ENCODE data around the gene MED13.
A peak's percentile ranks its signal among the peaks of the same experiment; 100 is the strongest.
"Not testable (repeated sequence)": the region's sequence is repeated elsewhere in the genome, so short reads cannot be mapped to it uniquely, and the experiment has no call there.

Gene MED13

DNA sequence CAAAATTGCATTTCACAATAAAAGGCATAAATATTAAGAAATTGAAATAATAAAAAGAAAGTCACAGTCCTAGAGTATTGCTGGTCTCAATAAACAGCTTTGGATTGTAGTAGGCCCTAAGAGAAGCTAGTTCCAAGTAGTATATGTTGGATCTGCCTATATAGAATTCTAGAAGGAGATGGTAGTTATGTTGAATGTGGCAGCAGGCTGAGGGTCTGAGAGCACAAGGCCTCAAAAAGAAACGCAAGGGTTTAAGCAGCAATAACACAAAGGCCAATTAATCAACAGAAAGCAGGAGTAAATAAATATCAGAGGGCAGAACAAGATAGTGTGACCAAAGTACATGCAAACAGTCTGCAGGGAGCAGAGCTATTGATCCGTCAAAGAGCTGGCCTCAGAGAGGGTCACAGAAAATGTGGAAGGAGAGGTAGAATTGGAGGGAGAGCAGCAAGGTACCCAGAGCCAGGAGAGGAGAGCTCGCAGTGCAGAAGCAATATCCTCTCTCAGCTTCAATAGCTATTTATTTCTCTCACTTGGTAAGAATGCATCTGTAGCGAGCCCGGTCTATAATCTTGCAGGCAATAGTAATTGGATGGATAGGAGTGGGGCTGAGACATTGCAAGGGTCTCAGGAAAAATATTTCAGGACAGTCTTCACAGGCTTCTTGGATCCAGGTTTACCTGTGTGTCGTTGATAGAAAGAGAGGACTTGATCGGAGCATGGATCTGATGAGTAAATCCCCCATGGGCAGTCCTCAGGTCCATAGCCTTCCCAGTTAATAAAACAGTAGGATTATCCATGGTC, 25.1 kb upstream of the MED13 start:
- DNase-seq (ENCODE audit: low spot score): no peak

DNA sequence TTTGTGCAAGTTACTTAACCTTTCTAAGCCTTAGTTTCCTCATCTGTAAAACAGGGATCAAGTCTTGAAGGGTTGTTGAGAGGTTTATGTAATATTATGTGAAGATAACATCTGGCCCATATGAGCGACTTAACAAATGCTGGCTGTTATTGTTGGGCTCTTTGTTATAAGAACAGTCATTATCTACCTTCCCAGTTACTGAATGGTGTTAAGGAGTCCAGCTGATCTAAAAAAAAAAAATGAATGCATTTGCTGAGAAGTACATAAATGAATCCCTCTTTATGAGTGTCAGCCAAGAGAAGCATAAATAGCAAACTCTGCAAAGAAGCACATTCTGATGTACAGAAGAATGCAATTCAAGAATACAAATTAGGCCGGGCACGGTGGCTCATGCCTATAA, 24.3 kb upstream of the MED13 start:
- no peak for DNase-seq (ENCODE audit: low spot score)

DNA sequence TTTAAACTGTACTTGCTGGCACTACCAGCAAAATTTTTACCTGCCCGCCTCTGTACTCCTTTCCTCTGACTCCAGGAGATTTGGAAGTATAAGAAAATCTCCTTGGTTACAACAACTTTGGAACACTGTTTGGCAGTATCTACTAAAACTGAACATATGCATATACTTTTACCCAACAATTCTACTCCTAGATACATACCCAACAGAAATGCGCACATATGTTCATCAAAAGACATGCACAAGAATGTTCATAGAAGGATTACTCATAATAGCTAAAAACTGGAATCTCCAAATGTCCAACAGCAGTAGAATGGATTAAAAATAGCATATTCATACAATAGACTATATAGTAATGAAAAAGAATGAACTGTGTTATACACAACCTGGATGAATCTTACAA, 21.7 kb upstream of the MED13 start:
- DNase-seq (ENCODE audit: low spot score): no peak

DNA sequence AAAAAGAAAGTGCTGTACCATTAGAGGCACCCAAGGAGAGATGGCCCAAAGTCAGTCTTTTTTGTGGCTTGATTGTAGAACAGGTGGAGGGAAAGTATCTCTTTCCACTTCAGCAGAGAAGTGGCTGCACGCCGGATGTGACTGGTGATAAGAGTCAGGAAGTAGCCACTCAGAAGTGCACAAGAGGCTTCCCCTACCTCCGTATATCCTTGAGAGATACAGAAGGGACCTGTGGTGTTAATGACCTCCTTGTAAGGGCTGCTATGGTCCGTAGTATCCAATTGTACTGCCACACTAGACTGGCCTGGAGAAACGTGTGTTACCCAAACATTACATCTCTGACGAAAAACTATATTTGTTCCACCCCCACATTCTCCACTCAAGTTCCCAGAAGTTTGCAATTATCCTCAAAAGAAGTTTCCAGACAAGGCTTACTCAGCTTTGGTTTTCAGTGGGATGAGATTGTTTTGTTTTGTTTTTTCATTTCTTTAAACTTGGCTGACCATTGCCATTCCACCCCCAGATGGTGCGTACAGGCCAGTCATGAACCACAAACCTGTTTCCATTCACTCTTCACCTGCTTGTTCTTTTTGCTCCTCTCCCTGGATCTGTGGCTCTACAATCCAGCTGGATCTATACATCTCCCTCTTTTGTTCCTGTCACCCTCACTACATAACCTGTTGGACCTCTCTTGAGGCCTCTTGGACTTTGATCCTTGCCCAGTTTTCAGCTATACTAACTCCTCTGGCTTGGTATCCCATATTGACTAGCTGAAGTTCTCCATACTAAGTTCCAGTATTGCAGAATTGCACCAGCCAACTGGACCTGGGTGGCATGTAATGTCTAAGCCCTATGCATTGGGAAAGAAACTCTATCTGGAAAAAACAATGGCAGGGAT, 20.7 kb upstream of the MED13 start:
- no peak for DNase-seq (ENCODE audit: low spot score)

DNA sequence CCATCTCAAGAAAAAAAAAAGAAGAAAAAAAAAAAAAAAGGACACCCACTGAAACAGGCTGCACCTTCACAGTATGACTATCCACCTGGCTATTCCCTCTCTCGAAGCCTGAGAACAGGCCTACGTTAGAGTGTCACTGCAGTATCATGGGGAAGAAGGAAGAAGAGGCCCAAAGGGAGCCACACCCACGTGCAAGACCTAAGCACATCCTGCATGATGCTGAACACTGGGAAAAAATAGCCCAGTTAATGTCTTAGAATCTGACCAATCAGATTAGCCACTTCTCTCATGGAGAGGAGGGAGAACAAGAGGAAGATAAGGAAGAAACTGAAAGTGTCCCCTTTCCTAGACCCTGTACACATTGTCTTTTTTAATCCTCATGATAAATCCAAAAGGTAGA, 19.5 kb upstream of the MED13 start:
- no peak for DNase-seq (ENCODE audit: low spot score)

DNA sequence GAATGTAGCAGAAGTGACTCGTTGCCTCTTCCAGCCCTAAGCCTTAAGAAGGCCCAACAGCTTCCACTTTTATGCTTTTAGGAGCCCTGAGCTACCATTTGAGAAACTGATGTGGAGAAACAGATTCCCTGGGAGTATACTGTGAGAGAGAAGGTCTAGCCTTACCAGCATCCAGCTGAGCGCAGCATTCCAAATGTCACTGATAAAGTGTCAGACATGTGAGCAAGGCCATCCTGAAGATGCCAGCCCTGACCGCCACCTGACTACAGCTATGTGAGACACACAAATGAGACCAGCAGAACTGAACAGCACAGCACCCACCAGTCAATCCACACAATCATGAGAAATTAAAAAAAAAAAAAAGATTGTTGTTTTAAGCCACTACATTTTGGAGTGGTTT, 18.6 kb upstream of the MED13 start:
- DNase-seq (ENCODE audit: low spot score): no peak

DNA sequence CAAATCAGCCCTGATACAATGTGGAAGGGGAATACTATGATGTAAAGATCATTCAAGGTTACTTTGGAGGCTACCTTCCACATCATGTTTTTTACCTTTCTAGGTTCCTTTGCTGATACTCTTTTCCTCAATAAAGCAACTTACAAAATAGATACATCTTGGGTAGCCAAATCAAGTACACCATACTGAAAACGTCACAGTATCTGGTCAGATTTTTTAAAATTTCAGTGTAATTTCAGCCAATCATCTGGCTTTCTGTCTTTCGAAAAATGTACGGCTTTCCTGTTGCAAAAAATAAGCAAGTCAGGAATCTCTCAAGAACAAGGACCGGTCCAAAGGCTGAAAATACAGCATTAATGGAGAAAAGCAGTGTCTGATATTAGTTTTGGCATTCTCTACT, 15.6 kb upstream of the MED13 start:
- no peak for DNase-seq (ENCODE audit: low spot score)

DNA sequence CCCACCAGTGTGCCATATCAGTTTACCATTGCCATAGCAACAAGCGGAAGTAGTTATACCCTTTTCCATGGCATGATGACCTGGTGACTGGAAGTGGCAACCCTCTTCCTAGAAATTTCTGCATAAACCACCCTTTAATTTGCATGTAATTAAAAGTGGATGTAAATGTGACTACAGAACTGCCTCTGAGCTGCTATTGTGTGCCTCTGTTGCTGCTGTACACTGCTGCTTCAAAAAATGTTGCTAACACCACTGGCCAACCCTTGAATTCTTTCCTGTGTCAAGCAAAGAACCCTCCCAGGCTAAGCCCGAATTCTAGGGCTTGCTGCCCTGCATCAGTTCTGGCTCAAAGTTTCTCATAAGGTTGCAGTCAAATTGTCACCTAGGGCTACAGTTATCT, 12.9 kb upstream of the MED13 start:
- DNase-seq (ENCODE audit: low spot score): no peak

DNA sequence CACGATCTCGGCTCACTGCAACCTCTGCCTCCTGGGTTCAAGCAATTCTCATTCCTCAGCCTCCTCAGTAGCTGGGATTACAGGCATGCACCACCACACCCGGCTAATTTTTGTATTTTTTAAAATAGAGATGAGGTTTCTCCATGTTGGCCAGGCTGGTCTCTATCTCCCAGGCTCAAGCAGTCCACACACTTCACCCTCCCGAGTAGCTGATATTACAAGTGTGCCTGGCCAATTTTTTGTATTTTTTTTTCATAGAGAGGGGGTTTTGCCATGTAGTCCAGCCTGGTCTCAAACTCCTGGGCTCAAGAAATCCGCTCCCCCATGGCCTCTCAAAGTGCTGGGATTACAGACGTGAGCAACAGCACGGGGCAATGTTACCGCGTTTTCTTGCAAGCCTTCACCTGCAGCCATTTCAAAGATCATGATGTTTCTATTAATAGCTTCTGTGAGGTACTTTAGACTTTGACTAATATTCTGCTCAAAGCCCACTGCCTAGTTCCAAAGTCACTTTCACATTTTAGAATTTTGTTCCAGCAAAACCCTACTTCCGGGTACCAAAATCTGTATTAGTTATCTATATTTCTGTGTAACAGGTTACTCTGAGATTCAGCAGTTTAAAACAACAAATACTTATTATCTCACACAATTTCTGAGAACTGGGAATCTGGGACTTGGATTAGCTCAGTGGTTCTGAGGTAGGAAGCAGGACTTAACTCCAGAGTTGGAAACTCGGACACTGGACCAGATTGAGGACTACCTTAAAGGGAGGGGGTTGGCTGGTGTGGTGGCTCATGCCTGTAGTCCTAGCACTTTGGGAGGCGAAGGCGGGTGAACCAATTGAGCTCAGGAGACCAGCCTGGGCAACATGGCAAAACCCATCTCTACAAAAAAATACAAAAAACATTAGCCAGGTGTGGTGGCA, 12.0 kb upstream of the MED13 start:
- no peak for DNase-seq (ENCODE audit: low spot score)

DNA sequence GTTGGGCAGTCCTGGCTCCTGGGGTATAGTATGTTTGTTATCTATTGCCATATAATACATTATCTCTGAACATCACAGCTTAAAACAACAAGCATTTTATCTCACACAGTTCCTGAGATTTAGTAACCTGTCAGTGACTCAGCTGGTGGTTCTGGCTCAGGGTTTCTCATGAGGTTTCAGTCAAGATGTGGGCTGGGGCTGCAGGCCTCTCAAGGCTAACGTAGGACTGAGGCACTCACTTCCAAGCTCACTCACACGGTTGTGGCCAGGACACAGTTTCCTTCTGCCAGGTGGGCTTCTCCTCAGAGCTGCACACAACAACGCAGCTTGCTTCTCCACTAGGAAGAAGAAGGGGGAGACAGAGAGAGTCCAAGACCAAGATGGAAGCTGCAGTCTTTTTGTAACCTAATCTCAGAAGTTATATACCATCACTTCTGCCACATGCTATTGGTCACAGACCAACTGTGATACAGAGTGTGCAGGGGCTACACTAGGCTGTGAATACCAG, 10.3 kb upstream of the MED13 start:
- no peak for DNase-seq (ENCODE audit: low spot score)

DNA sequence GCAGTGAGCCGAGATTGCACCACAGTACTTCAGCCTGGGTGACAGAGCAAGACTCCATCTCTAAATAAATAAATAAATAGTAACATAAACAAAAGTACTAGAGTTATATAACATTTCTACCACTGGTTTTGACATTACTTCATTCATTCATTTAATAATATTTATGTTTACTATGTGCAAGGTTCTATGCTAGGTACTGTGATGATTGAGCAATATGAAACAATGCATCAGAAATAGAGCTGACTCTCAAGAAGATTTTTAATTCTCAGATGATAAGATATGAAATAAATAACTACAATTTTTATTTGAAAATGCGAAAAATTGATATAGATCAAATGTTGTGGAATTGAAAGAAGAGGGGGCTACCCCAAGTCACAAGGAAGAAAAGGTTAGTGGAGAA, 8.9 kb upstream of the MED13 start:
- DNase-seq (ENCODE audit: low spot score): no peak

DNA sequence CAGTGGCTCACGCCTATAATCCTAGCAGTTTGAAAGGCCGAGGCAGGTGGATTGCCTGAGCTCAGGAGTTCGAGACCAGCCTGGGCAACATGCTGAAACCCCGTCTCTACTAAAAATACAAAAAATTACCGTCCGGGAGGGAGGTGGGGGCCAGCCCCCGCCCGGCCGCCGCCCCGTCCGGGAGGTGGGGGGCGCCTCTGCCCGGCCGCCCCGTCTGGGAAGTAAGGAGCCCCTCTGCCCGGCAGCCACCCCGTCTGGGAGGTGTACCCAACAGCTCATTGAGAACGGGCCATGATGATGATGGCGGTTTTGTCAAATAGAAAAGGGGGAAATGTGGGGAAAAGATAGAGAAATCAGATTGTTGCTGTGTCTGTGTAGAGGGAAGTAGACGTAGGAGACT, 7.8 kb upstream of the MED13 start:
- DNase-seq (ENCODE audit: low spot score): not testable (repeated sequence)

DNA sequence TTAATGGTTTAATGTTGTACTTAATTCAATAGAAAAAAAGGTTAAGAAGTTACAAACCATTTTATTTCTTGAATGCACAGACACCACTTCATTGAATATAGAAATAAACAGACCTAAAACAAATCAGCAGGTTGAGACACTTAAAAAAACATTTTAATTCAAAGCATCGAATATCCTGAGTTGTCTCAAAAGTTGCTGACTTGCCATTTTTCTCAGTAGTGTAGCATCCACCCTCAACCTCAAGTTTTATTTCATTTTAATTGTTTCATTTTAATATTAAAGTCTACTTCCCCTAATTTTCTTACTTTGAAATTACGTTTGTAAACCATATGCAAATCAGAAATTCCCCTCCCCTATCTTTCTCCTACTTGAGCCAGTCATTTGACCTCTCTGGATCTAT, 5.8 kb upstream of the MED13 start:
- no peak for DNase-seq (ENCODE audit: low spot score)

DNA sequence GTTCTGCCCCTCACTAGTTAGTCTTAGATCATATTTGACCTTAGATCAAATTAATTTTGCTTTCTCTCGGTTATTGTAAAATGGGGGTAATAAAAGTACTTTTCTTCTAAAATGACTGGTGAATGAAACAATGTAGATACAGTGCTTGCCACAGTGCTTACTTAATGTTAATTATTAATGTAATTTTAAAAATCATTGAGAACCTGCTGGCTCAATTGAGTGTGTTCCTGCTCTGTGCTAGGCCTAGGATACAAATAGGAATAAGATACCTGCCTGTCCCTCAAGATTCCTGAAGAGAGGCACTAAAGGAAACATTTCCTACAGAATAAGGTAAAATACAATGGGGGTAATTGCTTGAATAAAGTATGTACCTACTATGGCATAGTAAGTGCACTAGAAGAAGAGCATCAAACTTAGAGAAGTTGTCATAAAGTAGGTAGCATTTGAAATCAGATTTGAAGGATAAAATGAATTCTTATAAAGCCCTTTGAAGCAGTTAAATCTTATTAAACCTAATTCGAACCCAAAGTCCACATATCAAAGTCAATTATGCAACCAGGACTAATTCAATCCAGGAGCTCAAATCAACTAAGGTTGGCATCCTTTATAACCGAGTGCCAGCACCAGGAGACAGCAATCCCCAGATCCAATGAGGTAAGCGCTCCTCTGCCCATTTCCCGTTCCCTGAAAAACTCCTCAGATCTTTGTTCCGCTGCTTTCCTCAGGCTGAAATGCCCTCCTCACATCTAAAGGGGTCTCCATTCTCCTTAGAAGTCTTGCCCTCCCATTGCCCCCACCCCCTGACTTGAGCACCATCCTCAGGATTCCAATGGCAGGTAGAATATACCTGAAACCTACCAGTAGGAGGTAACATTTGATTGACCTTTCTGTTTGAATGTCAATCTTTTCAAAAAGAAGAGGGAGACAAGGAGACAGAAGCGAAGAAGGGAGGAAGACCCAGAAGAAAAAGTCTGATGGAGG, 2.4 kb upstream of the MED13 start:
- DNase-seq (ENCODE audit: low spot score): no peak

DNA sequence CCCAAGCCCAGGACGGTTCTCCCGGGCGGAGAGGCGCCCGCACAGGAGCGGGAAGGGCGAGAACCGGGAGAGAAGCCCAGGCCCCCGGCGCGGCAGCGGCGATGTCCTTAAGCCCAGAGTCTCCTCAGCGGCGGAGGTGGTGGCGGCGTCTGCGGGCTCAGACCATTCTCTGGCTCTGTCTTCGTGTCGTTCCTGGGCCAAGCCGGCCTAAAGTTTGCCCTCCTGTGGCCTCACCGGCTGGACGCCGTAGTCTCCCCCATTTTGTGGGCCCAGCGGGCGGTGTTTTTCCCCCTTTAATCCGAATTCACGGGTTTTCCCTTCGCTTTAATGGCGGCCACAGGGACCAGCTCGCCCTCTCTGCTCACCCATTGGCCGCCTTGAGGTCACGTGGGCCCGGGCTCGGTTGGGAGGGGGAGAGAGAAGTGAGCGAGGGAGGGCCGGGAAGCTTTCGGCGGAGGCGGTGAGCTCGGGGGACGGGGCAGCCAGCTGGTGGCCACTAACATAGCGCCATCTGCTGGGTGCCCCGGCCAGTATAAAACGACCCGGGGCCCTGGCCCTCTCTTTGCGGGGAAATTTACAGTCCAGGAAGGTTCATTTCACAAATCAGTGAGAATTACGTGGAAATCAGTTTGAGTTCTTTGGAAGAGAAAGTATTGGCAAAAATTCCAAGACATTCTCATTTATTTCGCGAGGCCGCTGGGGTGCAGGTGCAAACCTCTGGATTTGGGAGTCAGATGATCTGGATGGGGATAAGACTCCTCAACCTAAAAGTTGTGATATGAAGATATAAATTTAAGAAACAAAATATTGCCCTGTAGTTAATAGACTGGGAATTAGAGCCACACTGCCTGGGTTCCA, 762 bp upstream of the MED13 start:
- peak; percentile 98 for DNase-seq (ENCODE audit: low spot score)

DNA sequence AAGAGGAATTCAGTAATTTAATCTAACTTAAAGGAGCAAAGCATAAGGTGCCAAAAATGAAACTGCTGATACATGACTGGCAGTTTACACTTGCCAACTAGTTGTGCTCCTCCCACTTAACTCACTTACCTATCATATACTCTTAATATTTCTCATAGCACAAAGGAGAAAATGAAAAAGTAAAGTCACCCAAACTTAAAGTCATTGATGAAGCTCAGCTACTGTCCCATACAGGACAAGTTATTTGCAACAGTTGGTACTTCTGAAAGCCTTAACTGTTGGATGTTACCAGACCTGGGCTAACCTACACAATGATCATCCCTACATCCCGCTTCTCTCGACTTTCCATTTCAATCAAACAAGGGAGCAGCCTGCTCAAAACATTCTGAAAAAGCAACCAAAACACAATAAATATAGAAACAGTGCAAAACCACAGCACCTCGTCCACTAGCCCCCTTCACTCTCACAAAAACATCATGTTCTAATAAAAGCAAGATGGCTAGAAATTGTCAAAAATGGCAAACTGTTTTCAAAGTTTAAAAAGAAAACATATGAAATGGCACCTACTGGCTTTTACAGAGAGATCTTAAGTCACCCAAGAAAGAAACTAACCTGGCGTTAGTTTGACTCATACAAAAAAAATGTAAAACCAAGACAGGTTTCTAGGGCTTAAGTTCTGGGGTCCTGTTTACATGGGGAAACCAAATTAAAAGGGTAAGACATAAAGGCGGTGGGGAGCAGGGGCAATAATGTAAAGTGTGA, 868 bp downstream of the MED13 start:
- DNase-seq (ENCODE audit: low spot score): peak; percentile 89

DNA sequence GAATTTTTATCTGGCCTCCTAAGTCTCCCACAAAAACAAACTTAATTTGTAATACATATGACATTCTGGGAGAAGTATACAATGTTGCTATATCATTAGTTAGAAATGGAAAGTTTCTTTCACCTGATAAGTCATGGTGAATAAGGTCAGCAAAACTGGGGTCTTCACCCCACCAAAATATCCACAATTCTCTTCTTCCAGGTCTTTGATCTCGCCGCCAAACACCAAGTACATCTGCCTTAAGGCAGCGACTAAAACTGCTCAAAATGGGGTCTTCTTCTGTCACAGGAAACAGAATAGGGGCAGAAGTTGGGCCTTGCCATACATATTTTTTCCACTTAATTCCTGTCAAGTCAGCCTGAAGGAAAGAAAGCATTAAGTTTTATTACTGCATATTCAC, 2.1 kb downstream of the MED13 start:
- DNase-seq (ENCODE audit: low spot score): no peak

DNA sequence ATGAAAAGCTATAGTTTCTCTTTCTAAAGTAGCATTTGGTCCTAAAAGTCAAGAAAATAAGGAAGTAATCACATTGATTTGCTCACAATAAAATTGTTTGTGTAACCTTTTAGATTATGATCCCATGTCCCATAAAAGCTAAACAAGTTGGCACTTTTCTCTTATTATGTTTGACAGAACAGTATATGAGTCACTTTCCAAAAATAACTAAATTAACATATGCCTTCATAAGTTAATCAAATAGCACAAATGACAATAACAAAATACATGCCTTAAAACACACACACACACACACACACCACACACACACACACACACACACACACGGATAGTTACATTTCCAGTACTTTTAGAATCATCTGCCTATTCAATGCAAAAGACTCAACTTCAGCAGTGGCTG, 2.8 kb downstream of the MED13 start:
- DNase-seq (ENCODE audit: low spot score): peak; percentile 38

DNA sequence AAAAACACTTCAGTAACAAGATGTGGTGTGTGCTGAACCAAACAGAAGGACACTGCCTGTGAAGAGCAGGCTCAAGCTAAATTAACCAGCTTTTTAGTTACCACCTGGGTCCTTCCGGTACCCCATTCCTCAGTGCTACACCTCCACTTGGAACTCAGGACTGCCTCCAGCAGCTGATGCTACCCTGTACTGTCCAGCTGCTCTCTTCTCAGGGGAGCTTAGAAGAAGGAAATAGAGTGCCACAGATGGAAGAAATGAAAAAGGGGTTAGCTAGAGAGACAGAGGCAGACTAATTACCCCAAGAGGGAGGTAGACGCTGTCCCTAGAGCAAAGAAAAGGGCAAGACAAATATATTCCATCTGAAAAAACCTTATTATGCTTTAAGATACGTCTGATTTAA, 5.7 kb downstream of the MED13 start:
- DNase-seq (ENCODE audit: low spot score): no peak

All from hematopoietic multipotent progenitor cell treated with erythropoietin and hydrocortisone succinate and interleukin-3 and kit ligand, for 17 days (in vitro differentiated cells).